Uterus (tissue), 4 donors: ENCODE measurements around the gene PLA2G6. TPM values are rescaled to one million over a fixed set of nuclear protein-coding genes. Genes with fewer than 3 reads are reported as not detected.

Source experiments
- small RNA-seq: library from RNA; depleted of rRNA; stranded (forward); fragments of <200 nt; gene quantifications from one replicate; pipeline ENCODE3, GENCODE V24; 2016
- total RNA-seq, 4 donors: library from RNA; depleted of rRNA in 3 of 4; stranded (reverse); fragments of >200 nt in 3 of 4; gene quantifications; one replicate each; pipeline versions ENCODE4 v1.1.0 to v1.2.4, GENCODE V29; 2014 to 2023
- donor health status: DM: yes; HTN: yes; CAD: no.

PLA2G6 gene
- total RNA-seq, 4 donors from 2014 or later = 8.7 to 50.9 (median 34.5) TPM

Small RNA genes within 50 kb of the gene (small RNA-seq; reads per million reads assigned to genes)
- gene RN7SL704P = not detected

Other genes with a start within 250 kb of the PLA2G6 start
- under 1 TPM in 2 of 4 donors, not detected in 2; 0.40 to 0.76 TPM for gene C22orf23, start 228.2 kb downstream of the PLA2G6 start, total RNA-seq
- gene POLR2F, start 228.1 kb downstream of the PLA2G6 start, total RNA-seq = 10 to 100 TPM; 31.5 to 63.8 (median 43.3) TPM
- gene SOX10, start 197.3 kb downstream of the PLA2G6 start, total RNA-seq = 1 to 10 TPM in 2 of 4 donors, not detected in 2; 2.3 to 3.8 TPM
- gene PICK1, start 124.4 kb downstream of the PLA2G6 start, total RNA-seq = 10 to 100 TPM in 3 of 4 donors, 1 to 10 TPM in 1; 2.9 to 38.7 (median 29.2) TPM
- 1 to 10 TPM in 1 of 4 donors, not detected in 3; 1.4 TPM for gene SLC16A8, start 97.6 kb downstream of the PLA2G6 start, total RNA-seq
- gene BAIAP2L2, start 71.1 kb downstream of the PLA2G6 start, total RNA-seq = 1 to 10 TPM in 1 of 4 donors, under 1 TPM in 1, not detected in 2; 0.59 to 1.7 TPM
- gene MAFF, start 20.2 kb upstream of the PLA2G6 start, total RNA-seq = 100 to 1,000 TPM in 1 of 4 donors, 10 to 100 TPM in 3; 10.1 to 180 (median 44.0) TPM
- 10 to 100 TPM; 31.7 to 70.4 (median 50.7) TPM for gene TMEM184B, start 91.2 kb upstream of the PLA2G6 start, total RNA-seq
- 100 to 1,000 TPM in 2 of 4 donors, 10 to 100 TPM in 2; 22.1 to 171 (median 100) TPM for gene CSNK1E, start 135.6 kb upstream of the PLA2G6 start, total RNA-seq